ENCODE data around the gene PLVAP.

The PLVAP gene

DNA sequence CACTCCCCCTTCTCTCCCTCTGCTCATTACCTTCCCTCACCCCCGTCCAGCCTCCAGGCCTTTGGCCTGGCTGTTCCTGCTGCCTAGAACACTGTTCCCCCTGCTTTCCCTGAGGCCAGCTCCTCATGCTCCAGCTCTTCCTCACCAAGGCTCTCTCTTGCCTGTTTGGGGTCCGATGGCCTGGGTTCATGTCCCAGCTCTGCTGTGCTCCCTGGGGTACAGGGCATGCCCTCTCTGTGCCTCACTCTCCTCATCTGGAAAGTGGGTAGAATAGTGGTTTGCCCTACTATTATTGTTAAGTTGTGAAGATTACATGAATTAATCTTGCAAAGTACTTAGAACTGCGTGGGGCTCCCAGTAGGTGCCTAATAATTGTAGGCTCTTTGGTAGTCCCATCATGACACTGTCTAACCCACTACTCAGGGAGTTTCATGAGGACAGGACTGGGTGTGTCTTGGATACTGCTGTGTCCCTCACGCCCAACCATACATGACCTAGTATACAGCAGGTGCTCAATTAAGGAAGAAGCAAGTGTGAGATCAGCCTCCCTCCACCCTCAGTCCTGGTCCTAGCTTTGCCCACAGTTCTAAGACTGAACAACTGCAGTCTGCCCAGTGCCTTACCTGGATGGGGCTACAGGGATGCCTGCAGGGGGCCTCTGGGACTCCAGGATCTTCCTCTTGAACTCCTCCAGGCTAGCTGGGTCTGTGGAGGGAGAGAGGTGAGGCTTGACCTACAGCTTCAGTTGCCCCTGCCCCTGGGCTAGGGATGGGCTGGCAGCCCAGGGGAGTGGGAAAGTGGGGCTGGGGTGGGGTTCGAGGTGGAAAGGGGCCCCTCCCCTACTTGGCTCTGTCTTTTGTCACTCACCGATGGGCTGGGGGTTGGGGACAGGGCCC is 17.0 kb downstream of the PLVAP start:
- DNase-seq (ENCODE audit: low read depth in 2 of 2) = no peak

DNA sequence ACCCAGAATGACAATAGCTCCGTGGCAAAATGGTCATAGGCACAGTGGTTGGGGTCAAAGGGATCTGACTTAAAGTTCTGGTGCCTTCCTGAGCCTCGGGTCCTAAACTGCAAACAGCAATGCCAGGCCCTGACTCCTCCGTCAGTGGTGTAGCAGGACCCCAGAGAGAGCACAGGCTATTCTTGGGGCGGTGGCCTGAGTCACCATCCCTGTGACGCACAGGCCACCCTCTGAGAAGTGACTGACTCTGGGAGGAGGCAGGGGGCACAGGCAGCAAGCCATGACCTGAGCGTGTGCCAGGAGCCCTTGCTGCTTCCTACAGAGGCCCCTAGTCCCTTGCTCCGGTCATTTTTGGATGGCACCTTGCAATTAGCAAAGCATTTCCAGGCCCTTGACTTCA is 18.7 kb downstream of the PLVAP start:
- DNase-seq (ENCODE audit: low read depth in 2 of 2) = no peak

DNA sequence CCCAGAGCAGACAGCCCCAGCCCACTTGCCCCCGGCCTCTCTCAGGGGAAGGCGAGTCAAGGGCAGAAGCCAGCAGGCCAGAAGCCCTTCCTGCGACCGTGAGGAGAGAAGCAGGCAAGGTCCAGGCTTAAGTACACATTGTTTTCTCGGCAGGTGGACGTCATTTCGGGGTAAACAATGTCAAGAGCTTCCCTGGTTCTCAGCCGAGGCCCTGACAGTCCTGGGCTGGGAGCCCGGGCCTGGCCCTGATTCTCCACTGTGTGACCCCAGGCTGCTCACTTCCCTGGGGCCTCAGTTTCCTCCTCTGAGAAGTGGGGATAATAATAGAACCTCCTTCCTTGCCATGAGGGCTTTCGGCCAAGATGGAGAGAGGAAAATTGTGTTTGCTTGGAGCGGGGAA is 19.4 kb downstream of the PLVAP start:
- no peak for DNase-seq (ENCODE audit: low read depth in 2 of 2)

DNA sequence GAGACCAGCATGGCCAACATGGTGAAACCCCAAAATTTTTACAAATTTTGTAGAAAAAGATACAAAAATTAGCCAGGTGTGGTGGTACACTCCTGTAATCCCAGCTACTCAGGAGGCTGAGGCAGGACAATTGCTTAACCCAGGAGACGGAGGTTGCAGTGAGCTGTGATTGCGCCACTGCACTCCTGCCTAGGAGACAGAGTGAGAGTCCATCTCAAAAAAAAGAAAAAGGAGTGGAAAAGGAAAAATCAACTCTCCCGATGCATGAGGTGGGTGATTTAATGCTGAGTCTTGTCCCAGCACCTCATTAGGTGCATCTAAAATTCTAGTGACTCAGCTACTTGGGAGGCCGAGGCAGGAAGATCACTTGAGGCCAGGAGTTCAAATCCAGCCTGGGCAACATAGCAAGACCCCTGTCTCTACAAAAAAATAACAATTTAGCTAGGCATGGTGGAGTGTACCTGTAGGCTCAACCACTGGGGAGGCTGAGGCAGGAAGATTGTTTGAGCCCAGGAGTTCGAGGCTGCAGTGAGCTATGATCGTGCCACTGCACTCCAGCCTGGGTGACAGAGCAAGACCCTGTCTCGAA is 20.0 kb downstream of the PLVAP start:
- no peak for DNase-seq (ENCODE audit: low read depth in 2 of 2)

DNA sequence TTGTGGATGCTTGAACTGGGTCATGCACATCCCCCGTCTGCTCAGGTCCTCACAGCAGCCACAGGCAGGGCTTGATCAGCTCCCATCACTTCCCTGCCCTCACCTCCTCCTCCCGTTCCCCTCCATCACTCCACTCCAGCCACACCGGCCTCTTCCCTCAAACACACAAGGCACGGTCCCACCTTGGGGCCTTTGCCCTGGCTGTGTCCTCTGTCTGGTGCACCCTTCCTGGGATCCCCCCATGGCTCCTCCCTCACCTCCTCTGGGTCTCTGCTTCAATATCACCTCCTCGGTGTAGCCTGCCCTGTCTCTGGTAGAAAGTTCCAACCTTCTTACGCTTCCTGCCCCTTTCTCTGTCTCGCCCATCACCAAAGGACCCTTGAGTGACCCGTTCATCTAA is 23.8 kb downstream of the PLVAP start:
- DNase-seq (ENCODE audit: low read depth in 2 of 2) = no peak

DNA sequence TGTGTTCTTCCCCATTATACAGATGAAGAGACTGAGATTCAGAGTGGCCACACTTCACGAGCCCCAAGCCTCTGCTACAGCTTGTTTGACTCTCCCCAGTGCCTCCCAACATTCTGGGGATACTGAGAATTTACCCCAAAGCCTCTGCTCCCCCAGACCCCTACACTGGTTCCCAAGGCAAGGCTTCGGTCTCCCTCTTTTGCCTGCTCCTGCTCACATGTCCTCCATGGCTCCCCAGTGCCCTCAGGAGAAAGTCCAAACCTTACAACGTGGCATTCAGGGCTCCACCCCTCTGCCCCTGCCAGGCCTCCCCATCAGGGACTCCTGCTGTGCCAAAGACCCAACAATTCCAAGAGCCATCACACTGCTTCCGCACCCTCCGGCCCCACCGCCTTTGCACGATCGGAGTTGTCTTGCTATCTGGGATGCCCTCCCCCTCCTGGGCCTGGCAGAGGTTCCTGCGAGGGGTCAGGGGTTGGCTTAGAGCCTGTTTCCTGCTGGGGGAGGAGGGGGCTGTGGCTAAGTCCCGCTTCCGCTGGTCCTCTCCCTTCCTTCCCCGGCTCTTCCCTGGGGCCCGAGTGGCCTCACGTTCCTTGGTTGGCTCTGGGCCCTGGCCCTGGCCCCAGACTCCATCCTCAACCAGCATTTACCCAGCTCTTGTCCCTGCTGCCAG is 24.4 kb downstream of the PLVAP start:
- no peak for DNase-seq (ENCODE audit: low read depth in 2 of 2)

DNA sequence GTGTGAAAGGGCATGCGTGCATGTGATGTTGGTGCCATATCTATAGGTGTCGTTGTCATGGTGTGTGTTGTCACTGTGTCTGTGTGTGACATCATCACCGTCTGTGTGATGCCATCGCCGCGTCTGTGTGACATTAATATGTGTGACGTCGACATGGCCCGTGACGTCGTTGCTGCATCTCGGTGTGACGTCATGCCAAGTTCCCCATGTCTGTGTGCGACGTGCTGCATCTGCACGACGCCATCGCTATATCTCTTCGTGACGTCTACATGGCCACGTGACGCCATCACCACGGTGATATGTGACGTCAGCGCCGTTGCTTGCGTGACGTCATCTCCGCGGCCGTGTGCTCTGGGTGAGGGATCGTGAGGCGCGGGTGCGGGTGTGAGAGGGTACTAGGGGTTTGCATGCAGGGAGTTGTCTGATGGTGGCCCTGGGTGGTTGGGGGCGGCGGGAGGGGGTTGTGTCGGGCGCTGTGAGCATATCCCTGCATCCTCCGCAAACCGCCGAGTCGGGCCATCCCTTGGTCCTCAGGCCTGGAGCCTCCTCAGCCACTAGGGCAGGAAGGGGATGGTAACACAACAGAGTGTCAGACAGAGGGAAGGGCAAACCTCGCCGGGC is 25.2 kb downstream of the PLVAP start:
- DNase-seq (ENCODE audit: low read depth in 2 of 2) = no peak

DNA sequence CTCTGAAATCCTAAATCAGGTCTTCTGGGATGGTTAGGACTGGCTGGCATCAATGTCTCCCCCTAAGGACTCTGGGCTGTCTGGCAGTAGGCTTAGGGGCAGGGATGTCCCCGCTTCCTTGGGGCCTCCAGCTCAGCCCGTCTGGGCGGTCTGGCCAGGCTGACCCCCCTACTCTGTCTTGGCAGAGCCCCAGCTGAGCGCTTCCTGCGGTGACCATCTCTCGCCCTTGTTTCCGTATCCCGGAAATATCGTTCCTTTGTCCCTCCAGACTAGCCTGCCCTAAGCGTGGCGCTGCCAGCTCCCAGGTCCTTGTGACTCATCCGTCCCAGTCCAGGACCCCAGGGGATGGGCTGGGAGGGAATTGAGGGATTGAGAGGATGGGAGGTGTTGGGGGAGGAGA is 28.4 kb downstream of the PLVAP start:
- no peak for DNase-seq (ENCODE audit: low read depth in 2 of 2)

DNA sequence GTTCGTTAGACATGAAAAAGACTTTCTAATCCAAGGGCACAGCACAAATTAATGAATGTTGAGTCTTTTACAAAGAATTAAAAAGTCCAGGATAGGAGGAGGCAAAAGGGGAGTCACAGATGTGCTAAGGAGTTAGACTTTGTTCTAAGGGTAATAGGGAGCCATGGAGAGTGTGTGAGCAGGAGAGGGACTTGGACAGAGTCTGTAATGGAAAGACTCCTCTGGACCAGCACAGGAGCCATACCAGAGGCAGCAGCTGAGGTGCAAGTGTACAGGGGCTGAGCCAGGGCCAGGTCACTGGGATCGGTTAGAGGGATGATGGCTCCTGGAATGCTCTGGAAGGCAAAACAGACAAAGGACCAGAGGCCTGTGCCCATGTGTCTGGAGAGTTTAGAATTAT is 29.3 kb downstream of the PLVAP start:
- DNase-seq (ENCODE audit: low read depth in 2 of 2) = no peak

DNA sequence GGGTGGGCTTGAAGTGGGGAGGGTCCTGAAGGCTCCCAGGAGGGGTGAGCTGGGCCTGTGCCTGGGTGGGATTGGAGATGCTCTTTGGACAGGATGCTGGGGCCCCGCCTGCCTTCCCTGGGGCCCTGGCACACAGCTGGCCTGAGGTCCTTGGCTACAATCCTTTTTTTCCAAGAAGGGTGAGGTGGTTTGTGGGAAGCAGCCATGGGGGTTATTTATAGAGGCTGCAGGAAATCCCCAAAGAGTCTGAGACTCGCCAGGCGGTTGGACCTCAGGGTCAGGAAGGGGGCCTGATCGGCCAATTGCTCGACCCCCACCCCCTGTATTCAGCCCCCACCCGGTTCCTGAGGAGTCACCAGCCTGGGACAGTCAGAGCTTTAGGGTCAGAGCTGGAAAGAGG is 29.8 kb downstream of the PLVAP start:
- DNase-seq (ENCODE audit: low read depth in 2 of 2) = no peak

DNA sequence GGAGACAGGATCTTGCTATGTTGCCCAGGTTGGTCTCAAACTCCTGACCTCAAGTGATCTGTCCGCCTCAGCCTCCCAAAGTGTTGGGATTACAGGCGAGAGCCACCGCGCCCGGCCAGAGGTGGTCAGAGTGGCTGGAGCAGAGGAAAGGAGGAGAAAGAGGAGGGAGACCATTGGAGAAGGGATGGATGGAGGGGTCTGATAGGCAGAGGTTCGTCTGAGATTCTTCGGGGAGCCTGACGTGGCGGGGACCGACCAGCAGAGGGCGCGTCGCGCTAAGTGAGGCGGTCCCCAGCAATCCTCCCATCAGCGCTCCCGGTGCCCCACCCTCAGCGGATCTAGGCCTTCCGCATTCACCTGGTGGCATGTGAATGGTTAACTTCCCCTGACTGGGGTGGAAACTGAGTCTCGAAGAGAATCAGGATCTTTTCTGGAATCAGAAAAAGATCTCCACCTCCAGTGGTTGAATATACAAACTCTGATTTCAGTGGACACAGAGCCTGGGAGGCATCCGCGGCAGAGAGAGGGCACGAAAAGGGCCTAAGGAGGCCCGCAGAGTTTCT is 31.0 kb downstream of the PLVAP start:
- peak; percentile 76 to 79 for DNase-seq (ENCODE audit: low read depth in 2 of 2)

DNA sequence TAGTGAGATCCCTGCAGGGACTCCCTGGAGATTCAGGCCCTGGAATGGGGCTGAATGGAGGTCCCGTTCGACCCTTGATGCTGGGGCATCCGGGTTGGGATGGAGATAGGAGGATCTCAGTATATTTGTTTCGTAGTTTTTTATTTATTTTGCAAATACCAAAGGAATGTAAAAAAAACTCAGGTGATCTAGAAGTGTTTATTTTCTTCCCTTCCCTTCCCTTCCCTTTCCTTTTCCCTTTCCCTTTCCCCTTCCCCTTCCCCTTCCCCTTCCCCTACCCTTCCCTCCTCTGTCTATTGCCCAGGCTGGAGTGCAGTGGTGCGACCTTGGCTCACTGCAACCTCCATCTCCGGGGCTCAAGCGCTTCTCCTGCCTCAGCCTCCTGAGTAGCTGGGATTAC is 35.3 kb downstream of the PLVAP start:
- no peak for DNase-seq (ENCODE audit: low read depth in 2 of 2)

DNA sequence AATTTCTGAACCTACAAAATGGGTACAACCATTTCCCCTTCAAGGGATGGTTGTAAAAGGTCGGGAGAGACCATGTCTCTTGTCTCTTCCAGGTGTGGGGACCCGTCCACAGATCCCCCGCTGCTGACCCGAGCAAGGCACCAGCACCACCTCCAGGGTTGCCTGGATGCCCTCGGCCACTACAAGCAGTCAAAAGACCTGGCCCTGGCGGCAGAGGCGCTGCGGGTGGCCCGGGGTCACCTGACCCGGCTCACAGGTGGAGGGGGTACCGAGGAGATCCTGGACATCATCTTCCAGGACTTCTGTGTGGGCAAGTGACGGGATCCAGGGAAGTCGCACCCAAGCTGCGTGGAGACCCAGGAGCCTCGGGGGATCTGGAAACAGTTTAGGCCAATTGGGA is 35.8 kb downstream of the PLVAP start:
- DNase-seq (ENCODE audit: low read depth in 2 of 2) = no peak

DNA sequence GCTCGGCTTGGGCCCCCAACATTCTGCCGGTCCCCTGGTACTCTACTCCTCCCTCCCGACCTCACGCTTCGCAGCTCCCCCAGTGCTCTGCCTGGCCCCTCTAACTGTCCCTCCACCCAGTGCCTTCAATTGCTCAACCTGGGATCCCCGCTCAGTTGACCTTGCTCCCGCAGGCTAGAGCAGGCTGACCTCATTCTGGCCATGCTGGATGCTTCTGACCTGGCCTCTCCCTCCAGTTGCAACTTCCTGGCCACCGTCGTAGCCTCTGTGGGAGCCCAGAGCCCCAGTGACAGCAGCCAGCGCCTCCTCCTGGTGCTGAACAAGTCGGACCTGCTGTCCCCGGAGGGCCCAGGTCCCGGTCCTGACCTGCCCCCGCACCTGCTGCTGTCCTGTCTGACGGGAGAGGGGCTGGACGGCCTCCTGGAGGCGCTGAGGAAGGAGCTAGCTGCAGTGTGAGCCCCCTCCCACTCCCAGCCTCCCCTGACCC is 36.2 kb downstream of the PLVAP start:
- no peak for DNase-seq (ENCODE audit: low read depth in 2 of 2)

DNA sequence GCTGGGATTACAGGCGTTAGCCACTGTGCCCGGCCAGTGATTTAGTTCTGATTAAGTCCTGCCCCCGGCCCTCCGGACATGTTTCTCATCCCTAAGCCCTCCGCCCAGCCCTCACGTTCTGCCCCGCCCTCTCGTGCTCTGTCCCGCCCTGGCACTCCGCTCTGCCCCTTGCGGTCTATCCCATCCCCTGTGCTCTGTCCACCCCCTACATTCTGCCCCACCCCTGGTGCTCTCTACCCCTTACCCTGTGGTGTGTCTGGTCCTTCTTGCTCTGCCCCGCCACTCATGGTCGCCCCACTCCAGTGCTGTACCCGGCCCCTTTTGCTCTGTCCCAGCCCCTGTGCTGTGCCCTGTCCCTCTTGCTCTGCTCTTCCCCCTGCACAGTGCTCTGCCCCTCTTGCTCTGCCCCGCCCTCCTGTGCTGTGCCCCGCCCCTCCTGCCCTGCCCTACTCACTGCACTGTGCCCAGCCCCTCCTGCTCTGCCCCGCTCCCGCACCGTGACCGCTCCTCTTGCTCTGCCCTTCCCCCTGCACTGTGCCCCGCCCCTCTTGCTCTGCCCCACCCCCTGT is 36.8 kb downstream of the PLVAP start:
- no peak for DNase-seq (ENCODE audit: low read depth in 2 of 2)

DNA sequence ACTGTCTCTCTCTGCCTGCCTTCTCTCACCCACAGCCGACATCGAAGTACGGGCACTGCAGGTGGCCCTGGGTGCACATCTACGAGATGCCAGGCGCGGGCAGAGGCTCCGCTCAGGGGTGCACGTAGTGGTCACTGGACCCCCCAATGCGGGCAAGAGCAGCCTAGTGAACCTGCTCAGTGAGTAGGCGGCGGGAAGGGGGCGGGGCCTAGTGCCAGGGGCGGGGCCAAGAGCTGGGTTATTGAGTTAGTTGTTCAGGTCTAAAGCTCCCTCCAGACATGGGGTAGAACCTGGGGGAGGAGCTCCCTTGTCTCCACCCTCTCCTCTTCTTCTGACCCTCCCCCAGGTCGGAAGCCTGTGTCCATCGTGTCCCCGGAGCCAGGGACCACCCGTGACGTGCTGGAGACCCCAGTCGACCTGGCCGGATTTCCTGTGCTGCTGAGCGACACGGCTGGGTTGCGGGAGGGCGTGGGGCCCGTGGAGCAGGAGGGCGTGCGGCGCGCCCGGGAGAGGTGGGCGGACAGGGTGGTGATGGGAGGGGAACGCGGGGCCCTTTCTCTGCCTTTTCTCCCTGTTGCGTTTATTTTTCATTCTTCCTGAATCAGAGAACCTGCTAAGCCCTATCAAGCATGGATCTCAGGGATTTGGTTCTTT is 37.9 kb downstream of the PLVAP start:
- DNase-seq (ENCODE audit: low read depth in 2 of 2) = peak in 1 of 2 donors; percentile 59

DNA sequence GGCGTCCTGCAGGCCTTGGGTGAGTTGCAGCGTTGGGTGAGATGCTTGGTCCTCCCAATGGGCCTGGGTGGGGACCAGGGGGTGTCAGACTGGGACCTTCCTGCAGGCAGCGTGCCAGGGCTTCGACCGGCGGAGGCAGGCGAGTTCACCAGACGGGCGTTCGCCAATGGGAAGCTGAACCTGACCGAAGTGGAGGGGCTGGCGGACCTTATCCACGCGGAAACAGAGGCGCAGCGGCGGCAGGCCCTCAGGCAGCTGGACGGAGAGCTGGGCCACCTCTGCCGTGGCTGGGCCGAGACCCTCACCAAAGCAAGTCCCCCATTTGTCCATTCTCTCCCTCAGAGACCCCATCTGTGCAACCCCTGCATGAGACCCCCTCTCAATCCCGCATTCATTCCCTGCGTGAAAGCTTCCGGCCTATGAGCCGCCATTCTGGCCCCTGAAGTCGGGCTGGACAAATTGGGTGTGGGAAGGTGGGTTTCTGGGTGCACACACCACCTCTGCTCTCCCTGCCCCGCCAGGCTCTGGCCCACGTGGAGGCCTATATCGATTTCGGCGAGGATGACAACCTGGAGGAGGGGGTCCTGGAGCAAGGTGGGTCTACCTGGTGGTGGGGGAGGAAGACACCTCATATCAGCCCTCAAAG is 38.6 kb downstream of the PLVAP start:
- DNase-seq (ENCODE audit: low read depth in 2 of 2) = no peak

DNA sequence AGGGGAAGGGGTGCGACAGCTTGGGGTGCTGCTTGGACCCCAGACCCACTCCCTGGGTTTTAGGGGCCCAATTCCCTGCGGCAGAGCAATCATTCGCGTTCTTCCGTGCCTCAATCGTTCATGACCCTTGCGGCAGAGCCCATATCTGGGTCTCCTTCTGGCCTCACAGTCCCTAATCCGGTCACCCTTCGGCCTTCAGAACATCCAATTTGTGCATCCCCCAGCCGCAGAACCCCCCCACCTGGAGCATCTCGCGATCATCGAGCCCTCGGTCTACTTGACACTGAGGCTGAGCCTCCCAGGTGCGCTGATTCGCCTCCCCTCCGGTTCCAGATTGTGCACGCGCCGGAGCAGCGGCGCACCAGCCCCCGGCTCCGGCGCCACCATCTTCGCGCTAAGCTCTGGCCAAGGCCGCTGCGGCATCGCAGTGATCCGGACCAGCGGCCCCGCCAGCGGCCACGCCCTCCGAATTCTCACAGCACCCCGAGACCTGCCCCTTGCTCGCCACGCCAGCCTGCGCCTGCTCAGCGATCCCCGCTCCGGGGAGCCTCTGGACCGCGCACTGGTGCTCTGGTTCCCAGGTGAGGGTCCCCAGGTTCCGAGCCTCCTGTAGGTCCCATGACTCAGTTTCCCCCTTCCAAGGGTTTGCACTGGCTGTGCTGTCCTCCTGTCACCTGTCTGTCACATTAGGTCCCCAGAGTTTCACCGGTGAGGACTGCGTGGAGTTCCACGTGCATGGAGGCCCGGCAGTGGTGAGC is 39.3 kb downstream of the PLVAP start:
- no peak for DNase-seq (ENCODE audit: low read depth in 2 of 2)

DNA sequence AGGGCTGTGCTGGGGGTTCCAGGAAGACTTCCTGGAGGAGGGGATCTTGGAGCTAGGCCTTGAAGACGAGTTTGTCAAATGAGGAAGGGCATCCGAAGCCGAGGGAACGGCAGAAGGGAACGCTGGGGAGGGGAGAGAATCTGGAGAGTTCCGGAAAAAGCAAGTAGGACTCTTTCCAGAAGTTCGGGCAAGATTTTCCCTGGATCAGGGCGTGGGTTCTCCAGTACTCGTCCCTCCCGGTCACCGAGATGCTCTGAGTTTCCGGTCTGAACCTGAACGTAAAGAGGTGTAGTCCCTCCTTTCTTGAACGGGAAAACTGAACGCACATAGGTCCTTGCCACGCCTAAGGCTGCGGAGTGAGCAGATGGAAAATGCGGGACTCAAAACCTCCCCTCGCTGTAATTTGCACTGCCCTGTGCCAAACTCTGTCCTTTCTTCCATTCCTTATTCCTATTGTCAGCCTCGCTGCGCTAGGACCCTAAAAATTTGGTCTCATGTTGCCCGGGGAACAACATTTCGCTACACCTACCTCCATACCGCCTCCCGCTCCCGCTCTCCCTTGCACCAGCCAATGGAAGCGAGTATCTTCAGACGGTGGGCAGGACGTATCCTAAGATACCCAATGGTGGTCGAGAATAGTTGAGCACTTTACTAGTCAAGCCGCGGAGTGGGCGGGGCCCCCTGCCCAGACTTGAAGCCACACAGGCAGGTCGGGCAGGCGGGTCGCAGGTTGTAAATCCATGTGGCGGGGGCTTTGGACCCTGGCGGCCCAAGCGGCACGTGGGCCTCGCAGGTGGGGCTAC is 40.1 kb downstream of the PLVAP start, which contains the start of gene GTPBP3:
GTPBP3 (plus strand) TSS at position 682 of the 803 bp plus-strand sequence; CDS start at position 741, 59 bp downstream.
- DNase-seq (ENCODE audit: low read depth in 2 of 2) = peak; percentile 93 to 95
